T-helper 17 cell (primary cell): ENCODE measurements around the gene FAM131A. TPM values are rescaled to one million over a fixed set of nuclear protein-coding genes. Genes with fewer than 3 reads are reported as not detected.

Experiments
- ATAC-seq: fragments of 150-1000 bp; cut with Tn5 transposase; 2 replicates; pipeline ENCODE4 v1.10.0; 2021; ENCODE audit warnings: mild to moderate bottlenecking, moderate library complexity
- DNase-seq, 3 donors: peaks; one replicate each; pipeline versions ENCODE4 v3.0.0 to v3.0.0-alpha.2; 2020 to 2021
- H3K9me3 ChIP-seq: one replicate; pipeline ENCODE4 v1.7.0; 2013; ENCODE audit warnings: low read length, mild to moderate bottlenecking; ENCODE audit not compliant: control insufficient read depth, poor library complexity, severe bottlenecking
- H3K27ac Mint-ChIP-seq: one replicate; pipeline ENCODE4 v1.8.0; 2022; ENCODE audit warnings: mild to moderate bottlenecking, moderate library complexity, mixed read lengths
- H3K27me3 Mint-ChIP-seq: one replicate; pipeline ENCODE4 v1.8.0; 2022; ENCODE audit warnings: mixed read lengths
- H3K36me3 Mint-ChIP-seq: one replicate; pipeline ENCODE4 v1.8.0; 2022; ENCODE audit warnings: low read depth, mixed read lengths
- H3K4me1 Mint-ChIP-seq: one replicate; pipeline ENCODE4 v1.8.0; 2022; ENCODE audit warnings: mild to moderate bottlenecking, mixed read lengths
- H3K4me3 Mint-ChIP-seq: one replicate; pipeline ENCODE4 v1.8.0; 2022; ENCODE audit warnings: mild to moderate bottlenecking, moderate library complexity, mixed read lengths
- total RNA-seq, 4 donors: library from RNA in 2 of 4; stranded (reverse) in 2 of 4; gene quantifications; one replicate each; pipeline ENCODE4 v1.2.3 and lab custom pipeline; 2022 to 2026

Gene FAM131A
- total RNA-seq, 2 donors from 2014 or later = 7.9 to 10.9 TPM

- Mint-ChIP-seq H3K27me3 (no peaks in the 10 kb centered on the region), H3K36me3 (no peaks in the 10 kb centered on the region), H3K4me3 (no peak overlapping the region), H3K27ac (no peak overlapping the region), H3K4me1 (peaks cover 3% of the 10 kb centered on the region)
- DNase-seq (no peak), ATAC-seq (no peak)
- no peaks in the 10 kb centered on the region for H3K9me3 ChIP-seq
Observed at GRCh38 chr3:184348057-184348382, 10.6 kb downstream of the FAM131A start.

DNA sequence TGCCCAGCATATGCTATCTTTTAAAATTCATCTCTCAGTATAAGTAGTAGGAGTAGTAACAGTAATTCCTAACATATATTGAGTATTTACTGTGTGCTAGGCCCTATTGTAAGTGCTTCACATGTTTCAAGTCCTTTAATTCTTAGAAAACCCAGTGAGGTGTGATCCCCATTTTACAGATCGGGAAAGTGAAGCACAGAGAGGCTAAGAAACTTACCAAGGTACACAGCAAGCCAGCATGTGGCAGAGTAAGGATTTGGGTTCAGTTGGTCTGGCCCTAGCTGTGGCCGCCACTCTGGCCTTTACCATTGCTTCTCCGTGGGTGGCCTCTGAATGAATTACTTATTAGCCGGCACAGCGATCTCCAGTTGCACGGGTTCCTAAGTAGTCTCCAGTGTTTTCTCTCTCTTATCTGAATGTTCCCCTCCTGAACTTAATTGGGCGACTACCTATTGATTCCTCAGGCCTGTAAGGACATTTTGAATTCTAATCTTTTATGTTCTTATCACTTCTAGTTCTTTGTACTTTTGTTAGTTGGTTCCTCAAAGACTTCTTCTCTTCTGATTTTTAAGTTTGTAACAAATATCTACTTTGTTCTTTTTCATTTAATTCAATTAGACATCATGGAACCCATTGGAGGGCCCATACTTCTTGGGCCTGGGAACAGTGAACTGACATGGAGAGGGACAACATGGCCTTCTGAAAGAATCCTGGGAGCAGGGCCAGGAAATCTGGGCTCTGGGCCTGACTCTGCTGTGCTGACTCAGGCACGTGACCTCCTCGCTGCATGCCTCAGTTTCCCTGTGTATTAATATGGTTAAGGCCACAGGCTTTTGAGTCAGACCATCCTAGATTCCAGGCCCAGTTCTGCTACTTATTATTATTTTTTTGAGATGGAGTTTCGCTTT is 12.4 kb downstream of the FAM131A start:
- no peak for ATAC-seq
- Mint-ChIP-seq H3K4me3 (no peak overlapping the region), H3K27me3 (no peaks in the 10 kb centered on the region), H3K36me3 (no peaks in the 10 kb centered on the region), H3K4me1 (peaks cover 3% of the 10 kb centered on the region), H3K27ac (no peak overlapping the region)
- no peaks in the 10 kb centered on the region for H3K9me3 ChIP-seq
- DNase-seq = no peak

DNA sequence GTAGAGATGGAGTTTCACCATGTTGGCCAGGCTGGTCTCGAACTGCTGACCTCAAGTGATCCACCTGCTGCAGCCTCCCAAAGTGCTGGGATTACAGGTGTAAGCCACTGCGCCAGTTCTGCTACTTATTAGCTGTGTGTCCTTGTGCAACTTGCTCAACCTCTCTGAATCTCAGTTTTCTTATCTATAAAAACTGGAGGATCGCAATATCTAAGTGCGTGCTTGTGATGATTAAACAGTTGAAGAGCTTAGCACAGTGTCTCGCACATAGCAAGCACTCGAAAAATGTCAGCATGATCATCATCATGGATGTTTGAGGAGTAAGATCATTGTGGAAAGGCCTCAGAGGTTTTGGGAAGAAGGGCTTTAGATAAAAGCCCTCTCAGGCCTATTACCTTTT is 13.2 kb downstream of the FAM131A start:
- H3K9me3 ChIP-seq = no peaks in the 10 kb centered on the region
- Mint-ChIP-seq H3K27ac (no peak overlapping the region), H3K4me1 (peaks cover 1% of the 10 kb centered on the region), H3K27me3 (no peaks in the 10 kb centered on the region), H3K4me3 (no peak overlapping the region), H3K36me3 (no peaks in the 10 kb centered on the region)
- DNase-seq (no peak), ATAC-seq (no peak)

- no peaks in the 10 kb centered on the region for H3K36me3 Mint-ChIP-seq
- H3K4me1 Mint-ChIP-seq = no peaks in the 10 kb centered on the region
- no peak for DNase-seq
- H3K27me3 Mint-ChIP-seq = no peaks in the 10 kb centered on the region
- no peak overlapping the region for H3K27ac Mint-ChIP-seq
- ATAC-seq = no peak
- no peaks in the 10 kb centered on the region for H3K9me3 ChIP-seq
- H3K4me3 Mint-ChIP-seq = no peak overlapping the region
Observed at GRCh38 chr3:184351511-184352148, 14.2 kb downstream of the FAM131A start.

- no peak for ATAC-seq
- no peaks in the 10 kb centered on the region for H3K4me1 Mint-ChIP-seq
- DNase-seq = no peak
- no peaks in the 10 kb centered on the region for H3K36me3 Mint-ChIP-seq
- H3K9me3 ChIP-seq = no peaks in the 10 kb centered on the region
- no peak overlapping the region for H3K27ac Mint-ChIP-seq
- no peaks in the 10 kb centered on the region for H3K27me3 Mint-ChIP-seq
- no peak overlapping the region for H3K4me3 Mint-ChIP-seq
Observed at GRCh38 chr3:184352149-184352785, 14.9 kb downstream of the FAM131A start.

GRCh38 chr3:184352897-184353545 is 15.6 kb downstream of the FAM131A start:
- no peaks in the 10 kb centered on the region for H3K9me3 ChIP-seq
- H3K27ac Mint-ChIP-seq = no peak overlapping the region
- no peaks in the 10 kb centered on the region for H3K36me3 Mint-ChIP-seq
- H3K4me3 Mint-ChIP-seq = no peak overlapping the region
- no peaks in the 10 kb centered on the region for H3K27me3 Mint-ChIP-seq
- ATAC-seq = no peak
- DNase-seq = no peak
- no peaks in the 10 kb centered on the region for H3K4me1 Mint-ChIP-seq

- Mint-ChIP-seq H3K4me3 (no peak overlapping the region), H3K27me3 (no peaks in the 10 kb centered on the region), H3K4me1 (no peaks in the 10 kb centered on the region), H3K36me3 (no peaks in the 10 kb centered on the region), H3K27ac (no peak overlapping the region)
- no peaks in the 10 kb centered on the region for H3K9me3 ChIP-seq
- no peak for ATAC-seq
- DNase-seq = no peak
Observed at GRCh38 chr3:184353546-184353941, 16.1 kb downstream of the FAM131A start.

DNA sequence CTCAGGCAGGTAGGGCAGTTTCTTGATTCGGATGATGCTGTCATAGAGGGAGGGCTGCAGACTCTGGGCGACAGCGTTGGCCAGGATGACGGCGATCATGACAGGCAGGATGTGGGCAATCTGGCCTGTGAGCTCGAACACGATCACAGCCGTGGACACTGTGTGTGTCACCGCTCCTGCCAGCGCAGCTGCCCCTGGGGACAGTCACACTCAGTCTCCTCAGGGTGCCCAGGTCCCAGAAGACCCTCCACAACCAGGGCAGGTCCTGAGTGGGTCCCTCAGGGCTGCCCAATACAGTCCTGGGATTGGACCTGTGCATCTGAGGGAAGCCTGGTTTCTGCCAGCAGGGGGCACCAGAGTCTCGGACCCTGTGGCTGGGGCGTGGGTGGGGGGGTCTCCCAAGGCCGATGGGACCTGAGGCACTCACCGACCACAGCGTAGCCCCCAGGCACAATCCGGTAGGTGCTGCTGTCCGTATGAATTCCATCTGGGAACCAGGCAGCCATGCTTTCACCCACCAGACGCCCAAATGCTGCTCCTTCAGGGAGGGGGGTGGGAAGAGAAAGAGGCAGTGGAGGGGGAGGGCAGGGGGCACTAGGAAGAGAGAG is 16.8 kb downstream of the FAM131A start:
- Mint-ChIP-seq H3K27ac (no peak overlapping the region), H3K4me1 (peaks cover 1% of the 10 kb centered on the region), H3K36me3 (no peaks in the 10 kb centered on the region), H3K4me3 (no peak overlapping the region), H3K27me3 (no peaks in the 10 kb centered on the region)
- ATAC-seq = peak; percentile 76
- DNase-seq = peak; percentile 37 to 51 (median 49)
- H3K9me3 ChIP-seq = no peaks in the 10 kb centered on the region

GRCh38 chr3:184354754-184355153 is 17.4 kb downstream of the FAM131A start:
- ATAC-seq (peak; percentile 4), DNase-seq (no peak)
- H3K27ac Mint-ChIP-seq = no peak overlapping the region
- peaks cover 2% of the 10 kb centered on the region for H3K4me1 Mint-ChIP-seq
- no peaks in the 10 kb centered on the region for H3K27me3 Mint-ChIP-seq
- H3K9me3 ChIP-seq = no peaks in the 10 kb centered on the region
- H3K36me3 Mint-ChIP-seq = no peaks in the 10 kb centered on the region
- H3K4me3 Mint-ChIP-seq = no peak overlapping the region

DNA sequence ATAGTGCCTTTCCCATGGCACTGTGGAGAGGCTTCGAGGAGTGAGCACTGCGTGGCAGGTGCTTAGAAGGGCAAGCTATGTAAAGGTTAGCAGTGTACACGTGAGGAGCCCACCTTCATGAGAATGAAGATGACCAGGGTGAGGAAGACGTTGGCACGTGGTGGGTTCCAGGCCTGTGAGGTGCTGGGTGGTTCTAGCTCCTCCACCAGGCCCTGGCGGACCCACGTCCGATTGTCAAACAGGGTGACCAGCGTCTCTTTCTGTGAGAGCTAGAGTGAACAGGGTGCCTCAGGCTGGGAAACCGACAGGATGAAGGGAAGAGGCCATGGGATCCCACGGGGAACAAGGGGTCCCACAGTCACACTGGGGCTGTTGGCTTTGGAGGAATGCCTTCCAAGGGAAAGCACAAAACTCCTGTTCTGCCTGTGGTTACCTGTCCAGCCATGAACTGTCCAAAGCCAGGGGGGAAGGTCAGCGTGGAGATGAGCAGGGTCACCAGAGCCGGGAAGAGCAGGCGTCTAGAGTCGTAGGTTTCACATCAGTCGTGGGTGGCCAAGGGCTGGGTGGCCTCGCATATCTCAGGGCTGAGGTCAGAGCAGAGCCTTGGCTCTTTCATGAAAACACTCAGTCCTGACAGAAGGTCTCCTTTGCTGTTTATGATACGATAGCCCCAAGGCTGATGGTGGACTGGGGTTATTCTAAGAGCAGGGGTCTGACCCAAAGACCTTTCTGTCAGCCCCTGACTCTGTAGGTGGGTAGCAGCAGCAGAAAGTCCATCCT is 18.1 kb downstream of the FAM131A start:
- H3K36me3 Mint-ChIP-seq = no peaks in the 10 kb centered on the region
- H3K4me3 Mint-ChIP-seq = no peak overlapping the region

DNA sequence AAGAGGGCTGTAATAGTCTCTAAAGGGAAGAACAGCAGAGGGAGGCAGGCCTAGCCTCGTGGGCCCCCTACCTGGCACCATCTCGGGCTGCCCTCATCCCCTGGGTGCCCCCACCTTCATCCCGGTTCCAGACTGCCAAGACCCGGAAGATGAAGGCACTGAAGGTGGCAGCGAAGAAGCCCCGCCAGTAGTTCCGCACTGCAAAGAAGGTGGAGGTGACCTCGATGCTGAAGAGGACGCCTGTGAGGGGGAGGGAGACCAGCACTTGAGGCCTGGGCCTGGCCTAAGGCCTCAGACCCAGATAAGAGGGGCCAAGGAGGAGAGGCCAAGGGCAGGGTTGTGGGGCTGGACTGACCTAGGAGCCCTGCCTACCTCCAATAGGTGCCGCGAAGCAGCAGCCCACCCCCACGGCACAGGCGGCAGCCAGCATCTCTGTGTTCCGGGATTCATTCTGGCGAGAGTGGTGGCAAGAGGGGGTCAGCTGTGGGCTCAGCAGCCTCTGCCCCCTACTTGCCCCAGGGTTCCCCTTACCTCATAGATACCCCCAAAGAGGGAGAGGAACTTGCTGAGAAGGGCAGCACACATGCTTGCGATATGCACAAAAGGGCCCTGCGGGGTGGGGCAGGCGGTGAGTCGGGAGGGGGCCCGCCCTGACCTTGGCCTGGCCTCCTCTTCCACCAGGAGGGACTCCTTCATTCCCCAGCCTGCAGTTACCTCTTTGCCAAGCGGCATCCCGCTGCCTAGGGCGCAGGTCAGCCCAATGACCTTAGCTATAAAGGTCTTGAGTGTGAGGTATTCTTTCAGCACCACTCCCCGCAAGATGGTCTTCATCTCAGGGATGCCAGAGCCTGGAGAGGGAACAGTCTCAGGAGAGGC is 20.1 kb downstream of the FAM131A start:
- H3K4me1 Mint-ChIP-seq = peaks cover 13% of the 10 kb centered on the region
- no peak overlapping the region for H3K27ac Mint-ChIP-seq
- ATAC-seq (no peak), DNase-seq (no peak)
- no peak overlapping the region for H3K4me3 Mint-ChIP-seq
- H3K9me3 ChIP-seq = no peaks in the 10 kb centered on the region
- H3K27me3 Mint-ChIP-seq = no peaks in the 10 kb centered on the region
- H3K36me3 Mint-ChIP-seq = no peaks in the 10 kb centered on the region

More for the DNA sequence above, 18.1 kb downstream of the FAM131A start:
- no peak for ATAC-seq
- Mint-ChIP-seq H3K27ac (no peak overlapping the region), H3K4me1 (peaks cover 6% of the 10 kb centered on the region), H3K27me3 (no peaks in the 10 kb centered on the region)
- no peak for DNase-seq
- H3K9me3 ChIP-seq = no peaks in the 10 kb centered on the region
